Neural progenitor cell (in vitro differentiated cells): ENCODE measurements around the gene RNF114.

Experiments
- CTCF ChIP-seq: fragments of 200-600 bp; sonication (generic); IDR thresholded peaks from 2 replicates; pipeline ENCODE4 v1.5.1; 2017; ENCODE audit warnings: antibody characterized with exemption, mild to moderate bottlenecking
- EZH2 ChIP-seq: fragments of 200-600 bp; sonication (generic); IDR thresholded peaks from 2 replicates; pipeline ENCODE4 v1.6.1; 2017; ENCODE audit warnings: antibody characterized with exemption, mild to moderate bottlenecking, moderate library complexity

GRCh38 chr20:49979030-49979832 lies 43.0 kb downstream of the RNF114 start:
- TF ChIP-seq CTCF (peak; percentile 100), EZH2 (no peak)
